A549 (cell line): ENCODE measurements around the gene ANKRD33. TPM values are rescaled to one million over a fixed set of nuclear protein-coding genes. Genes with fewer than 3 reads are reported as not detected.

ENCODE experiments used
- ATAC-seq, 2 experiments: fragments of 200-7000 bp in 1 of 2; fragments of >200 bp in 1 of 2; cut with Nextera tagmentation in 1 of 2; cut with Tn5 transposase in 1 of 2; 3 replicates each; pipeline versions ENCODE4 v1.8.0 to v1.9.1; 2018 to 2020; ENCODE audit warnings: mild to moderate bottlenecking in 1 of 2, moderate library complexity in 1 of 2
- CTCF ChIA-PET: fragments of 300-600 bp; sonication (Branson Sonifier 250); formaldehyde crosslinking; extraction: SDS; loops from one replicate; lab custom pipeline; 2021; ENCODE audit warnings: antibody characterized with exemption, inconsistent platforms; lab: Yijun Ruan, JAX
- POLR2A ChIA-PET: fragments of 350-600 bp; formaldehyde crosslinking; extraction: SDS; loops from one replicate; lab custom pipeline; 2021; ENCODE audit warnings: antibody characterized with exemption, inconsistent platforms; lab: Yijun Ruan, JAX
- DNase-seq, 2 experiments: peaks; one replicate each; pipeline versions ENCODE4 v3.0.0 to v3.0.0-alpha.2; 2011 to 2016; ENCODE audit warnings: low read depth in 1 of 2, low spot score in 1 of 2
- FAIRE-seq: peaks from 2 replicates; lab custom pipeline; 2011; peaks lifted over from hg19 to GRCh38; lab: Jason Lieb, UNC
- H3K27ac ChIP-seq, 2 experiments: fragments of >200 bp; sonication (Bioruptor Twin); formaldehyde crosslinking; 3 replicates each; pipeline ENCODE4 v1.5.1; 2016 to 2017
- H3K4me1 ChIP-seq: fragments of >200 bp; sonication (Bioruptor Twin); formaldehyde crosslinking; 3 replicates; pipeline ENCODE4 v1.6.1; 2016
- H3K4me2 ChIP-seq: fragments of >200 bp; sonication (Bioruptor Twin); formaldehyde crosslinking; 3 replicates; pipeline ENCODE4 v1.6.1; 2016
- H3K4me3 ChIP-seq: fragments of >200 bp; sonication (Bioruptor Twin); formaldehyde crosslinking; 3 replicates; pipeline ENCODE4 v1.5.1; 2016
- H3K9me3 ChIP-seq: fragments of >200 bp; sonication (Bioruptor Twin); formaldehyde crosslinking; 3 replicates; pipeline ENCODE4 v1.6.1; 2016
- BHLHE40 ChIP-seq: IDR thresholded peaks from 2 replicates; pipeline ENCODE4 v1.6.1; 2012; ENCODE audit warnings: low read depth, low read length, inconsistent platforms
- CHD4 ChIP-seq: fragments of 200-600 bp; sonication (generic); IDR thresholded peaks from 2 replicates; pipeline ENCODE4 v1.6.1; 2016; ENCODE audit warnings: antibody characterized with exemption, mild to moderate bottlenecking, borderline replicate concordance
- E2F6 ChIP-seq: IDR thresholded peaks from 2 replicates; pipeline ENCODE4 v1.6.1; 2012; ENCODE audit warnings: low read depth, borderline replicate concordance
- ELK1 ChIP-seq: fragments of 150-350 bp; IDR thresholded peaks from 2 replicates; pipeline ENCODE4 v1.6.1; 2014; ENCODE audit warnings: low read depth, mild to moderate bottlenecking, low read length
- EP300 ChIP-seq, 2 experiments: fragments of >200 bp; sonication (Bioruptor Twin); formaldehyde crosslinking; IDR thresholded peaks; 2 replicates in 1 of 2; 3 replicates in 1 of 2; pipeline ENCODE4 v1.6.1; 2016 to 2017
- FOSL2 ChIP-seq, 2 experiments: fragments of 450-650 bp in 1 of 2; fragments of >200 bp in 1 of 2; sonication (Bioruptor Twin) in 1 of 2; formaldehyde crosslinking; IDR thresholded peaks; 2 replicates each; pipeline versions ENCODE4 v1.5.0 to v1.6.1; 2016 to 2020; ENCODE audit warnings: mild to moderate bottlenecking in 1 of 2, moderate library complexity in 1 of 2
- FOXS1 ChIP-seq: fragments of 250-450 bp; sonication (Bioruptor Pico); IDR thresholded peaks from 2 replicates; pipeline ENCODE4 v1.5.0; 2020; ENCODE audit warnings: mild to moderate bottlenecking, moderate library complexity
- HES2 ChIP-seq: fragments of >200 bp; sonication (Bioruptor Twin); formaldehyde crosslinking; IDR thresholded peaks from 2 replicates; pipeline ENCODE4 v1.6.1; 2016
- HEYL ChIP-seq: fragments of 250-450 bp; sonication (Bioruptor Pico); IDR thresholded peaks from 2 replicates; pipeline ENCODE4 v1.8.0; 2021; ENCODE audit warnings: mild to moderate bottlenecking, moderate library complexity
- HOXB5 ChIP-seq: fragments of 250-450 bp; sonication (Bioruptor Pico); IDR thresholded peaks from 2 replicates; pipeline ENCODE4 v1.5.0; 2020; ENCODE audit warnings: mild to moderate bottlenecking, moderate library complexity
- JUNB ChIP-seq: fragments of >200 bp; sonication (Bioruptor Twin); formaldehyde crosslinking; IDR thresholded peaks from 2 replicates; pipeline ENCODE4 v1.6.1; 2016
- KDM1A ChIP-seq: fragments of 200-600 bp; sonication (generic); IDR thresholded peaks from 2 replicates; pipeline ENCODE4 v1.6.1; 2016; ENCODE audit warnings: low read depth, mild to moderate bottlenecking
- KDM5A ChIP-seq: fragments of 200-600 bp; sonication (generic); IDR thresholded peaks from 2 replicates; pipeline ENCODE4 v1.6.1; 2016; ENCODE audit warnings: antibody characterized with exemption, mild to moderate bottlenecking
- MAX ChIP-seq: IDR thresholded peaks from 2 replicates; pipeline ENCODE4 v1.6.1; 2012
- NFE2L2 ChIP-seq: fragments of 150-350 bp; conservative IDR thresholded peaks from 2 replicates; pipeline ENCODE4 v1.6.1; 2014; ENCODE audit warnings: low read length
- NPAS2 ChIP-seq: fragments of 250-450 bp; sonication (Bioruptor Pico); IDR thresholded peaks from 2 replicates; pipeline ENCODE4 v1.8.0; 2022; ENCODE audit warnings: mild to moderate bottlenecking, moderate library complexity, borderline replicate concordance
- NR3C1 ChIP-seq: fragments of >200 bp; sonication (Bioruptor Twin); formaldehyde crosslinking; IDR thresholded peaks from 3 replicates; pipeline ENCODE4 v1.6.1; 2017
- PBX3 ChIP-seq: IDR thresholded peaks from 2 replicates; pipeline ENCODE4 v1.6.1; 2012
- PHF8 ChIP-seq: fragments of 200-600 bp; sonication (generic); IDR thresholded peaks from 2 replicates; pipeline ENCODE4 v1.6.1; 2016; ENCODE audit warnings: low read depth, mild to moderate bottlenecking, antibody characterized with exemption, moderate library complexity, borderline replicate concordance
- POLR2A ChIP-seq: IDR thresholded peaks from 2 replicates; pipeline ENCODE4 v1.6.1; 2012; ENCODE audit warnings: mild to moderate bottlenecking, low read length
- RARB ChIP-seq: fragments of 250-450 bp; sonication (Bioruptor Pico); IDR thresholded peaks from 2 replicates; pipeline ENCODE4 v1.8.0; 2021; ENCODE audit warnings: mild to moderate bottlenecking, moderate library complexity
- RCOR1 ChIP-seq: fragments of 150-350 bp; IDR thresholded peaks from 2 replicates; pipeline ENCODE4 v1.6.1; 2014; ENCODE audit warnings: antibody characterized with exemption, low read length, low read depth
- SMC3 ChIP-seq: fragments of >200 bp; sonication (Bioruptor Twin); formaldehyde crosslinking; IDR thresholded peaks from 3 replicates; pipeline ENCODE4 v1.6.1; 2018; ENCODE audit warnings: inconsistent platforms
- TFCP2L1 ChIP-seq: fragments of 250-450 bp; sonication (Bioruptor Pico); IDR thresholded peaks from 2 replicates; pipeline ENCODE4 v1.5.0; 2021; ENCODE audit warnings: mild to moderate bottlenecking
- ZFP36 ChIP-seq: fragments of 450-650 bp; IDR thresholded peaks from 2 replicates; pipeline ENCODE4 v1.6.1; 2014; ENCODE audit warnings: borderline replicate concordance; ENCODE audit not compliant: partially characterized antibody
- ZNF302 ChIP-seq: fragments of 250-450 bp; sonication (Bioruptor Pico); IDR thresholded peaks from 2 replicates; pipeline ENCODE4 v1.9.0; 2021; ENCODE audit warnings: inconsistent platforms, mild to moderate bottlenecking, moderate library complexity
- WGBS: methylation state at CpG from one replicate; pipeline ENCODE4 v1.1.6; 2017; ENCODE audit errors: missing lambda C conversion rate; 5-methylcytosine and 5-hydroxymethylcytosine counted together
- polyA plus RNA-seq, 4 experiments: library from polyadenylated mRNA; depleted of rRNA in 3 of 4; stranded (reverse); fragments of >200 nt; fragmentation: RNase III in 1 of 4; extraction: RNeasy Plus Mini Kit Qiagen cat#74134 plus additional on column Dnase treatment in 1 of 4; gene quantifications; 2 replicates in 3 of 4; 3 replicates in 1 of 4; pipeline ENCODE4 v1.2.3, GENCODE V29; 2011 to 2017

Gene ANKRD33
- polyA plus RNA-seq, 2 of the 4 experiments (the other 2 are of a cell fraction), result not detected

GRCh38 chr12:51896236-51896635 lies 8.3 kb downstream of the ANKRD33 start:
- Histone ChIP-seq H3K9me3 (no peaks in the 10 kb centered on the region), H3K4me2 (no peak overlapping the region), H3K4me1 (no peaks in the 10 kb centered on the region), H3K4me3 (no peak overlapping the region), H3K27ac (no peak overlapping the region)
- ChIA-PET CTCF (interaction anchor here (0.9 to 4.8 kb wide), 7 partner anchors 8 to 128 kb away, joined by 3 to 32 read pairs (median 15); partner anchors contain the start of genes ACVRL1 and ANKRD33), POLR2A (no interaction called here)
- peak in 1 of 2 experiments; percentile 31; a peak in 2 of 6 replicates for ATAC-seq
- WGBS, result 66% methylated on average over 3 of the region's 3 CpGs
- no peak for FAIRE-seq
- TF ChIP-seq ZFP36 (no peak), BHLHE40 (no peak), FOSL2 (IDR thresholded peaks at IDR 0.05) (no peak), FOSL2 (CRISPR knock-in tag; IDR thresholded peaks at IDR 0.05) (no peak), MAX (no peak), HES2 (no peak), TFCP2L1 (CRISPR knock-in tag) (no peak), SMC3 (no peak), ELK1 (no peak), RARB (CRISPR knock-in tag) (no peak), FOXS1 (no peak), HEYL (no peak), KDM1A (no peak), RCOR1 (no peak), NFE2L2 (no peak), EP300 (IDR thresholded peaks at IDR 0.05) (no peak), NR3C1 (no peak), PHF8 (no peak)
- DNase-seq, result no peak

GRCh38 chr12:51897181-51897580 lies 9.3 kb downstream of the ANKRD33 start:
- WGBS, result 65% methylated on average over 8 of the region's 8 CpGs
- POLR2A ChIA-PET, result interaction anchor here (0.6 kb wide), 1 partner anchor 105 kb away, joined by 3 read pairs; no protein-coding TSS in a partner anchor
- Histone ChIP-seq H3K4me3 (no peak overlapping the region), H3K4me1 (no peaks in the 10 kb centered on the region), H3K4me2 (no peak overlapping the region), H3K27ac (no peak overlapping the region), H3K9me3 (no peaks in the 10 kb centered on the region)
- TF ChIP-seq JUNB (no peak), KDM5A (no peak), HOXB5 (CRISPR knock-in tag) (no peak), PBX3 (no peak), CHD4 (no peak), SMC3 (no peak), E2F6 (no peak), POLR2A (no peak), ZNF302 (CRISPR knock-in tag) (no peak), NPAS2 (CRISPR knock-in tag) (no peak)
- CTCF ChIA-PET, result interaction anchor here (0.9 to 4.8 kb wide), 5 partner anchors 9 to 186 kb away, joined by 3 to 31 read pairs (median 3); partner anchors contain the start of genes ACVRL1 and ANKRD33
- ATAC-seq (no peak), FAIRE-seq (no peak), DNase-seq (no peak)
